HG02610 (cell line): Measurements from ENCODE around the gene LRRC32.
A peak's percentile ranks its signal among the peaks of the same experiment; 100 is the strongest.
"Not testable (repeated sequence)": the region's sequence is repeated elsewhere in the genome, so short reads cannot be mapped to it uniquely, and the experiment has no call there.

Experiments used
- ATAC-seq: cut with Tn5 transposase; IDR thresholded peaks from one replicate; pipeline ENCODE4 v1.9.1; 2021; ENCODE audit warnings: mild to moderate bottlenecking, moderate library complexity; ENCODE audit not compliant: unreplicated experiment

The LRRC32 gene

DNA sequence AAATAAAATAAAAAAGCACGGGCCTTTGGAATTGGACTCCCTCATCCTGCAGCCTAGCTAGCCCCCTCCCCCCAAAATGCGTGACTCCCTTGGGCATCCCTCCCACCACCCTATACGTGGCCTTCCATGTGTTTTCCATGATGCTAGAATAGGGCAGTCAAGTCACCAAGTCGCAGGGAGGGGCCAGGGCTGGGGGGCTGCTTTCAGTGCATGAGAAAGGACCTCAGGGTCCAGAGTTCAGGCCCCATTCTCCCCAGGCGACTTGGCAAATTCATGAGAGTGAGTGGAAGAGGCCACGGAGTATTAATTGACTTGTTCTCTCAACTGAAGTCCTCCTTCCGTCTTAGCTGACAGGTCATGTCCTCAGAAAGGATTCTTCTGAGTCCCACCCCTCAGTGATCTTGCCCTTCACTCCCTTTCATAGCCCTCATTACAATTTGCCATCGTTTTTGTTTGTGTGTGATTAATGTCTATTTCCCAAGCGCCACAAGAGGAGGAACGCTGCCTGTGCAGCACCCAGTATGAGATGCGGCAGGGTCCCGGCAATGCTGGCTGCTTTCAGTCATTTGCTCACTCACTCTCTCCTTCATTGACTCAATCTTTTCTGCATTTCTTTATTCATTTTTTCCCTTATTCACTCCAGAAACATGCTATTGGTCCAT, 17.4 kb downstream of the LRRC32 start:
- ATAC-seq: no peak

DNA sequence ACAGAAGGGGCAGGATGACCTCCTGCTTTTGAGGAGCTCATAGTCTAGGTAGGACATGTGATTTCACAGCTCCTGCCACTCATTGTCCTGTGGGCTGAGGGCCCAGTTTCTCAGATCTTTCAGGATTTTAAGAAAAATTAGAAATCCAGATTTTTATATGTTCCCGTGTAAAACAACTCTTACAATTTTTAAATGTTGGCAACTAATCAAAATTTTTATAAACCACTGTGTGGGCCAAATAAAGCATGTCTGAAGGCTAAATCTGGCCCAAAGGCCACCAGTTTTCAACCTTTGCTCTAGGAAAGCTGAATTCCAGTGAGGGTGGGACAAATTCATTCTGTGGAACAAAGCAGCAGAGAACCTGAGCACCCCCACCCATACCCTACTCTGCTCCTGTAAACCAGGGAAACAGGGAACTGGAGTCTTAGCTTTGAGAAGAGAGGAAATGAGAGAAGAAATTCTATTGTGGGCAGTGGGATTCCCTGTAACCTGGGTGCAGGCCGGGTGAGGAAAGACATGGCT, 20.6 kb downstream of the LRRC32 start:
- no peak for ATAC-seq

DNA sequence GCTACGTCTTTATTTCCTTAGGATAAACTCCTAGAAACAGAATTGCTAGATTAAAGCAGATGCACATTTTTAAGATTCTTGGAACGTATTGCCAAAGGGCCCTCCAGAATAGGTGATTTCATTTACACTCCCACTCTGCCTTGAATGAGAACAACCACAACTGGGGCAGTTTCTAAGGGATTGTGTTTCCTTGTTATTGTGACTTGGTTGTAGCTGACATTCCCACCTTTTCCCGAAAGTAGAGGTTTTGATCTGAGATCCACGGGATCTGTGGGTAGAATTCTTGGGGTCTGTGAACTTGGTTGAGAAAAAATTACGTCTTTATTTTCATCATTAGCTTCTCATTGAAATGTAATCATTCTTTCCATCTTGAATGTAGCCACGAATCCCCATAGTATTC, 21.5 kb downstream of the LRRC32 start:
- ATAC-seq: no peak

DNA sequence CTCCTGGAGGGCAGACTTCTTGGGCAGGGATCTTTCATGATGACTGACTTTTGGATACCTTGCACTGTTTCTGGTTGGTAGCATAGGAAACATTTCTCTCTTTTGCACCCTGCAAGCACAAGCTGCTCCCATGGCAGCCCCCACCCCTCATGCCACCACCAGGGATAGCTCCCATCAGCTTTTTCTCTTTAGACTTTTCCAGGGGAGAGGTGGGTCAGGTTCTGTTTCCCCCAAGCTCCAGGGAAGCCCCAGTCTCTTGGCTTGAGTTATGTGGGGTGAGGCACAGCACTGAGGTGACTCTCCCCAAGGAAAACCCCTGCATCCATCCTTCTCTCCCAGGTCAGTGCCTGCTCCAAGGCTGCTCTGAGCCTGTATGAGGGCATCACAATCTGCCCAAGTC, 22.5 kb downstream of the LRRC32 start:
- ATAC-seq: no peak

DNA sequence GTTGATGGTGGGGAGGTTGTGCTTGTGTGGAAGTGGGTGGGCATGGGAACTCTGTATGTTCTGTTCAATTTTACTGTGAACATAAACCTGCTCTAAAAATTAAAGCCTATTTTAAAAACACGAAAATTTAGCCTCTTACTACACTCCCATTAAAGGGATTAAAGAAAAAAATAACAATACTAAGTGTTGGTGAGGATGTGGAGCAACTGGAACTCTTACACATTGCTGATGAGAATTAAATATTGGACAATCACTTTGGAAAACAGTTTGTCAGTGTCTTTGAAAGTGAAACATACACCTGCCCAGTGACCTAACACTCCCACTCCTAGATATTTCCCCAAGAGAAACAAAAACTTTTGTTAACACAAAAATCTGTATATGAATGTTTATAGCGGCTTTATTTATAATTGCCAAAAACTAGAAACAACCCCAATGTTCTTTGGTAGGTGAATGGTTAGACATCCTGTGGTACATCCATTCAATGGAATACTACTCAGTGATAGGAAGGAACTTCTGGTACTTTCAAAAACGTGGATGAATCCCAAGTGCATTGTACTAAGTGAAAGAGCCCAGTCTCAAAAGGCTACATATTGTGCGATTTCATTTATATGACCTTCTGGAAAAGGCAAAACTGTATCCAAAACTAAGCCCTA, 23.5 kb downstream of the LRRC32 start:
- no peak for ATAC-seq

DNA sequence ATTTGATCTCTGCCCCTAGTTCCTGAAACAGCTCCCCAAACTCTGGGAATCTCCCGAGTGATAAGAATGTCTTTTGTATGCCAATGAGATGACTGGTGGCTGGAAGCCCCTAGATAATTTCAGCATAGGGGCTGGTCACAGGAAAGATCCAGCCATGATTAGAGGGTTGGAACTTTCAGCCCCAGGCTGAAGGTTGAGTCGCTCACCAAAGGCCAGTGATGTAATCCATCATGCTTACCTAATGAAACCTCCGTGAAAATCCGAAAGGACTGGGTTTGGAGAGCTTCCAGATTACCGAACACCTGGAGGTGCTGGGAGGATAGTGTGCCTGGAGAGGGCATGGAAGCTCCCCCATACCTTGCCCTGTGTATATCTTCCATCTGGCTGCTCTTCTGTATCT, 26.0 kb downstream of the LRRC32 start:
- ATAC-seq: no peak

DNA sequence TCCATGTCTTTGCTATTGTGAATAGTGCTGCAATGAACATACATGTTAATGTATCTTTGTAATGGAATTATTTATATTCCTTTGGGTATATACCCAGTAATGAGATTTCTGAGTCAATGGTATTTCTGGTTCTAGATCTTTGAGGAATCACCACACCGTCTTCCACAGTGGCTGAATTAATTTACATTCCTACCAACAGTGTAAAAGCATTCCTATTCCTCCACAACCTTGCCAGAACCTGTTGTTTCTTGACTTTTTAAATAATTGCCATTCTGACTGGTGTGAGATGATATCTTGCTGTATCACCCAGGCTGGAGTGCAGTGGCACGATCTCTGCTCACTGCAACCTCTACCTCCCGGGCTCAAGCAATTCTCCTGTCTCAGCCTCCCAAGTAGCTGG, 26.8 kb downstream of the LRRC32 start:
- ATAC-seq: not testable (repeated sequence)

DNA sequence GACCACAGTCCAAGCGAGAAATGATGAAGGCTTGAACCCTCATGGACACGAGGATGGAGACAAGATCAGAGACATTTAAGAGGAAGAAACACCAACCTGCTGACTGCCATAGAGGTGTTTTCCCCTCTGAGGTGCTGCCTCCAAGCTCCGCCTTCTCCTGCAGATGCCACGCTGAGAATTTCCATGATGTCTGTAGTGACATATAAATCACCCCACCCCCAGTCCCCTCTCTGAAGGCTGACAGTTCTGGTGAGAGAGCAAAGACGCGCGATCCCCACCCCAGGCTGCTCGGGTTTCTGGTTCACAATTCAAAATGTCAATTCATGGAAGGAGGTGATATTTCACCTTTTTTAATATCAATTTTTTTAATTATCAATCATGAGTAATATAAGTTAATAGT, 28.2 kb downstream of the LRRC32 start:
- ATAC-seq: no peak

DNA sequence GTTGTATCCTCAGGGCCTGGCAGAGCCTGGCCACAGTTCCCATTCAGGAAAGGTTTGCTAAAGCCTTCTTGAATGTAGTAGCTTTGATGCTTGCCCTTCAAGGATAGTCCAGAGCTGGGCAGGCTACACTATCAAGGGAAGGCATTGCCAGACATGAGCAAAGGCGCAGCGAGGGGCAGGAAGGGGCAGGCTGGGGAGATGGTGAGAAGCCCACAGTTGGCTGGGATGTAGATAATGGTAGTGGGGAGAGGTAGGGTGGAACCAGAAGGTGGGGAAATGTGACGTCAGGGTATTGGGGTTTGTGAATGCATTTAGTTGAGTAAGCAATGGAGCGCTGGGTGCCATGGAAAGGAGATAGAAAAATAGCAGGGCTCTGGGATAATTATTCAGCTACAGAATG, 28.6 kb downstream of the LRRC32 start:
- ATAC-seq: no peak

DNA sequence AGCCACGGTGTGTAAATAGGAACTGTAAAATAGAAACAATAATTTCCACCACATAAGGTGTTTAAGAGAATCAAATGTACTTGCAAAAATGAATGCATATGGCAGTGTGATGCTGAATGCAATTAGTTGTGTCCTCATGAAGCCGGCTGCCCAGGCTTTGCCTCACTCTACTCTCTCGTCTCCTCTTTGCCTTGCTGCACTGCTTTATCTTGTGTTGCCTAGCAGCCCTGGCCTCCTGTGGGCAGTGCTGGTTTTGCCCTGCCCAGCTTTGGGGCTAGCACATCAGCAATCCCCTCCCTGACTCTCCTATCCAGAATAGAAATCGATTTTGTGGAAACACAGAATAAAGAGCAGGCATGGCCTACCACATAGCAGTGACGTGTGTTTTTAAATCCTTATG, 30.0 kb downstream of the LRRC32 start:
- ATAC-seq: no peak

DNA sequence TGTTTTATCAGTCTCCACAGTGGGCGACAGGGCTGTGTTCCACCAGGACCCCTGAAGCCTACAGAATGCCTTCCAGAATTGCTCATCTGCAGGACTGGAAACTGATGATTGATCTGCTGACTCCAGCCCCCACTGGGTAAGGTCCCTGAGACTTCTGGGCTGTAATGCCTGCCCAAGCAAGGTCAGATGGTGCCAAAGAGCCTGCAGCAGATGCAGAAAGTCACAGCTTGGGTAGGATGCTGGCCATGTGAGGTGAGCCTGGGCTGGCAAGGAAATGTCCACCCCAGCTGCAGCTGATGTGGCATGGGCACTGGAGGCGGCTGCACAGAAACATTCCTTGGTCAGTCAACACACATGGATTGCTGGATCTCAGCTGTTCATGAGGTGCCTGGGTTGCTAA, 30.9 kb downstream of the LRRC32 start:
- no peak for ATAC-seq

DNA sequence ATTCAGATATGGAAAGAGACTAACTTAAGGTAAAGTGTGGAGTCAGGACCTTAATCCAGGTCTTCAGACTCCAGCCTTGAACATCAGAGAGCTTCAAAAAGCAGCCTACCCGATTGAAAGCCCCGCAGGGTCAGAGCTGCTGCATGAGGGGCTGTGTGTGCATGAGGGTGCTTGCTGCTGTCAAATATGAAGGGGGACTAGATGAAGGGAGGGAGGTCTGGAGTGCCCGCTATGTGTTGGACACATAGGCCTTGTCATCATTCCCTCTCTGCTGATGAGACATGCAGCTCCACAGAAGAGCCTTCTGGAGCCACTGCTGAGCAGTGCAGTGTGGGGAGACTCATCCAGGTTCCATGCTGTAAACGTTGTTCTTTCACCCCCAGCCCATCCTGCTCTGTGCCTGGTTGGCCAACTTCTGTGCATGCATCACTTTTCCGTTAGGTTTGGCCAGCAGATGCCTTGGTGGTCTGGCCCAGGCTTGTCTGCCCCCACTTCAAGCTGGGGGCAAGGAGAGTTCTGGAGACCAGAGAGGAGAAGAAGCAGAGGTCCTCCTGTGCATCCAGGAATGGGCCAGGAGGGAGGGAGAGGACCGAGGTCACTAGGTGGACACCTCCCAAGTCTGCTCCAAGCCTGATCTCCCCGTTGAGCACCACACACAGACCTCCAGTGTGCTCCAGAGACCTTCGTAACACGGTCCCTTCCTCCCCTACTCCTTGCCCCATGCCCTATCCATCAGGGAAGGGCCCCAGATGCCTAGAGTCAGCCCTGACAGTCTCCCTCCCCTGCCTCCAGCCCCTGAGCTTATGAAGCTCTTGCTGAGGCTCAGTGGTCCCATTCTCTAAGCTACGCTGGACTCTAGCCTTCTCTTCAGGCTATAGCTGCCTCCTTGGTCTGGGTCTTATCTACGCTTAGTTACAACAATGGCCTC, 32.0 kb downstream of the LRRC32 start:
- ATAC-seq: no peak

DNA sequence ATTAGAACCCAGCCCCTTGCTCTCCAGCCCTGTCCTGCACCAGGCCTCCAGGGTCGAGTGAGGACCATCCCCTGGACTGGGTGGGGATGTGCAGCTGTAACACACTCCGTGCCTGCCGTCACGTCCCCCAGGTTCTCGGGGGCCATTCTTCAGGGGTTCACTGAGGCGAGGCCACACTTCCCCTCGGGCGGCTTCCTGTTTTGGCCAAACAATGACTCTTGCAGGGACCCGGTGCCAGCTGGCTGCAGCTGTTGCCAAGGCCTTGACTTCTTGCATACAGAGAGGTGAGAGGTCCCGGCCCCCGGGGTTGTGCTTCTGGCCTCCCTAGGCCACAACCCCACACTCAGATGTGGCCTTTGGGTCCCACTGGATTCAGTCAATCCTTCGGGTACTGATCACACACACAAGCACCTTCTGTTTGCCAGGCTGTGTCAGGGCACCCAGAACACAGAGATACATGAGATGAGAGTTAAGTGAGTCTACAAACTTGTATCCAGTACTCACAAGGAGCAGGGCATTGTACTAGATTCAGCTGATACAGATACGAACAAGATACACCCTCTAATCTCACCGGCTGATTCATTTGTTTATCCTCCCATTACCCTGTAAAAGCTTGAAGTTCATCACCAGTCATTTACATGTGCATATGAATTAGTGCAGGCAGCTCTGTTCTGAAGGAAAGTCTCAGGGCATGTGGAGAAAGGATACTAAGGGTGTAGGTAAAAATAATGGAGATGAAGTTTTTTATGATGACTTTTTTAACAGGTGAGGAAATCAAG, 32.9 kb downstream of the LRRC32 start:
- ATAC-seq: peak; percentile 78

DNA sequence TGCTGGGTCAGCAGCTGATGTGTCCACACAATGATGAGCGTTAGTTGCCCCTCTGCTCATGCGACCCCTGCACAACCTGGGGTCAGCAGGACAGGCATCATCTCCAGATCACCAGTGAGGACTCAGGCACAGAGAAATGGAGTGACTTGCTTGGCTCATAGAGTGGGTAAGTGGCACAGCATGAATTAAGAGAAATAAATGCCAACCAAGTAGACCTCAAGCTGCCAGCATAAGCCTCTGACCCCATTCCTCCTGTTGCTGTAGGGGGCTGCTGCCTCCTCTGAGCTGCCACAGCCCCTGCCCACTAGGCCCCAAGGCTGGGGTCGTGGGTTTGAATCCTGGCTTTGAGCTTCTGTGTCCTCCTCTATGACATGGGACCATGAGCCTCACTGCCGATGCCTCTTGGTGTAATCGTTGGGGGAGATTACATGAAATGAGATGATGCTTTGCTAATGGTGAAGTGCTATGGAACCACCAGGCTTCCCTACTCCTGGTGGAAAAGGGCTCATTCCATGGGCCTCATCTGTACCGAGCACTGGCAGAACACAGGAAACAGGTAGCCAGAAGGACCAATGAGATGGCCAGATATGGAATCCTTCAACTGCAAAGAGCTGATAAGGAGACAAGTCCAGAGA, 33.6 kb downstream of the LRRC32 start:
- ATAC-seq: no peak

DNA sequence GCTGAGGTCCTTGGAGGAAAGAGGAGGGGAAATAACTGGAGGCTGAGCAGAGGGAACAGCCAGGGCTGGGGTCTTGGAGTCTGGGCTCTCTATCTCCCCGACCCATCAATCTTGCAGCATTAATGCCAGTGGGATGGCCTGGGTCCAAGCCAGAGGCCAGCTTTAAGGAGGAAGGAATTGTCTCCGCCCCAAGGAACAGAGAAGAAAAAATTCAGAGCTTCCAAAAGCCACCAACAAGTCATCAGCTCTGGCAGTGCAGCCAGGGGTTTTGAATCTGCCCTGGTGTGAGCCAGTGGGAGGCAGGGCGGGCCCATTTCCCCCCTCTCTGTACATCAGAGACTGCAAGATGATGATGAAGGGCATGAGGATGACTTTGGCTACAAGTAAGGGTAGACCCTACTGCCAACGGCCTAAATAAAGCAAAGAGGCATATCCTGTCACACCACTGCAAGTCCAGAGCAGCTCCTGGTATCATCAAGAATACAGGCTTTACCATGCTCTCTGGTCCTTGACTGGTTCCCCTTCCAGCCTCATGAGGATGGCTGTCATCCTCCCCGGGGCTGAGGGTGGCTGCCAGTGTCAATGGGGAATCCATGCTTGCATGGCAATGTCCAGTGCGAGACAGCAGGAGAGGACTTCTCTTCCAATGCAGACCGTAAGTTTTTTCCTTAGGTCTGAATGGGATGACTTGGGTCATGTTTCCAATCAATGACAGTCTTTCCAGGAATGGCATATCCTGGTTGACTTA, 34.4 kb downstream of the LRRC32 start:
- no peak for ATAC-seq

DNA sequence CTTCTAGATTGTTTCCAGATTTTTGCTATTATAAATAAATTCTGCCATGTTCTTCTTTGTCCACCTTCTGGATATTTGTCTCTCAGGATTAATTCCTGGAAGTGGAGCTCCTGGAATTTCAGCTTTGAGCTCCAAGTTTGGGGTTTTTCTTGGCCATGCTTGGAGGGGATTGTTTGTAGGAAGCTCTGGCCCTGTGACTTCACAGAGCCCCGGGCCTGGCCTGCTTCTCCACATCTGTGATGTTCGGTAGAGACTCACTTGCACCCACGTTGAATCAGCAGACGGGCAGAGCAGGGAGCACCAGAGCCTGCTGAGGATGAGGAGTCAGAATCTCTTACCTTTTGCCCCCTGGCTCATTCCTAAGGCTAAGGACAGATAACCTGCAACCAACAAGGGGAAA, 35.7 kb downstream of the LRRC32 start:
- ATAC-seq: no peak

DNA sequence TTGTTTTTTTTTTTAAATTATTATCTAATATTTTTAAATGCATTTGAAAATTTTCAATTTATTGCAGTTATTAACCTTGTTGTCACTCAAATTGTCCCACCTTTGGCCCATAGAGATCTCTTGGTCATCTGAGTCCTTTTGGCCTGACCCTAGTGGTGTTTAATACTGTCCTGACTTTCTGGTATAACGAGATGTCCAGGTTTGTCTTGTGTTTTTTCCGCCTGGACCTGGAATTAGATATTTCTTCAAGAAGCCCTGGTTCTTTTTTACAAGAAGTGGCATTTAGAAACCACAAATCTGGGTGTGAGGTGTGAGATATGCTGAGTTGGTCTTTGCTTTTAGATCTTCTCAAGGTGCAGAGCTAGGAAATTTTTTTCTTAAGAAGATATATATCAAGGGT, 38.1 kb downstream of the LRRC32 start:
- ATAC-seq: no peak

DNA sequence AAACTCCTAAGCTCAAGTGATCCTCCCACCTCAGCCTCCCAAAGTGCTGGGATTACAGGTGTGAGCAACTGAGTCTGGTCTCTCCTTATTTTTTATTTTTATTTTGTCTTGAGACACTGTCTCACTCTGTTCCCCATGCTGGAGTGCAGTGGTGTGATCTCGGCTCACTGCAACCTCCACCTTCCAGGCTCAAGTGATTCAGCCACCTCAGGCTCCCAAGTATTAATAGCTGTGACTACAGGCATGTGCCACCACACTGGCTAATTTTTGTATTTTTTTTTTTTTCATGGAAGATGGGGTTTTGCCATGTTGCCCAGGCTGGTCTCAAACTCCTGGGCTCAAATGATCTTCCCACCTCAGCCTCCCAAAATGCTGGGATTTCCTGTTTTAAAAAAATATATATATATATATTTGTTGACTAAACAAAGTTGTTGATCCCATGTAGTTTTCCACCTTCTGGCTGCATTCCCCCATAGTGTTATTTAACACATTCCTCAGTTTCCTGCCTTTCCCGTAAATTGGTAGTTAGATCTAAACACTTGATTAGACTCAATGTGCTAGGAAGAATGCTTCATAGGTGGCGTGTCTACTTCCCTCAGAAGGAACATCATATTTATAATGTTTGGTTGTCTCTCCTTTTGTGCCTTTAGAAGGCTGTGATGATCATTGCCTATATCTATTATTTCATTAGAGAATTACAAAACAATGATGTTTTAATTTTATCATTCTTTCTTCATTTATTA, 38.8 kb downstream of the LRRC32 start:
- no peak for ATAC-seq
